ENCODE measurements around the gene EIF4E3.

- TF ChIP-seq POLR2A (IDR thresholded peaks at IDR 0.05; ENCODE audit: low read depth, low read length) (no peak), POLR2AphosphoS5 (IDR thresholded peaks at IDR 0.05; ENCODE audit: low read depth, low read length) (no peak), TAF1 (IDR thresholded peaks at IDR 0.05; ENCODE audit: low read depth, low read length) (no peak), SPI1 (IDR thresholded peaks at IDR 0.05; ENCODE audit: low read depth, low read length) (no peak), POU2F2 (IDR thresholded peaks at IDR 0.05; ENCODE audit: low read depth, low read length) (no peak), PAX5 (IDR thresholded peaks at IDR 0.05; ENCODE audit: insufficient read depth, low read length, severe bottlenecking) (no peak)
Measured at GRCh38 chr3:71710906-71711494, 14.2 kb downstream of the EIF4E3 start.

All from GM12891 (cell line).